GM12874 (cell line): Measurements from ENCODE around the gene SOS2.

Experiments used
- CTCF ChIP-seq: IDR thresholded peaks from 2 replicates; pipeline ENCODE4 v1.5.1; 2011; ENCODE audit warnings: low read depth, mild to moderate bottlenecking, control low read depth, low read length, moderate library complexity; ENCODE audit not compliant: insufficient read depth

Gene SOS2

GRCh38 chr14:50212726-50213125 lies 18.7 kb downstream of the SOS2 start:
- TF ChIP-seq CTCF = no peak

- no peak for TF ChIP-seq CTCF
Observed at GRCh38 chr14:50210074-50210473, 21.3 kb downstream of the SOS2 start.

GRCh38 chr14:50198499-50198898 lies 32.9 kb downstream of the SOS2 start:
- no peak for TF ChIP-seq CTCF

- no peak for TF ChIP-seq CTCF
Observed at GRCh38 chr14:50191499-50191898, 39.9 kb downstream of the SOS2 start.

- TF ChIP-seq CTCF = no peak
Observed at GRCh38 chr14:50186107-50186506, 45.3 kb downstream of the SOS2 start.

GRCh38 chr14:50173891-50174290 lies 57.5 kb downstream of the SOS2 start:
- no peak for TF ChIP-seq CTCF

GRCh38 chr14:50171895-50172294 lies 59.5 kb downstream of the SOS2 start:
- no peak for TF ChIP-seq CTCF

GRCh38 chr14:50156111-50156510 lies 75.3 kb downstream of the SOS2 start:
- no peak for TF ChIP-seq CTCF
